Trophoblast cell (in vitro differentiated cells and primary cell): ENCODE results near the gene KCNAB1.
"Not testable (repeated sequence)": the region's sequence is repeated elsewhere in the genome, so short reads cannot be mapped to it uniquely, and the experiment has no call there.

Experiments used
- DNase-seq, 2 donors: peaks; one replicate each; pipeline ENCODE4 v3.0.0-alpha.2; 2016
- H2AFZ ChIP-seq: 2 replicates; pipeline ENCODE4 v1.6.1; 2013; ENCODE audit warnings: low read length, moderate library complexity, mild to moderate bottlenecking; ENCODE audit not compliant: insufficient read depth, poor library complexity
- H2AK5ac ChIP-seq: 2 replicates; pipeline ENCODE4 v1.6.1; 2013; ENCODE audit warnings: mild to moderate bottlenecking, low read length
- H2BK120ac ChIP-seq: 2 replicates; pipeline ENCODE4 v1.6.1; 2013; ENCODE audit warnings: low read length, mild to moderate bottlenecking, moderate library complexity; ENCODE audit not compliant: insufficient read depth, poor library complexity
- H2BK12ac ChIP-seq: 2 replicates; pipeline ENCODE4 v1.6.1; 2013; ENCODE audit warnings: mild to moderate bottlenecking, low read length, moderate library complexity
- H2BK5ac ChIP-seq: 2 replicates; pipeline ENCODE4 v1.6.1; 2013; ENCODE audit warnings: low read length, low read depth, moderate library complexity, mild to moderate bottlenecking; ENCODE audit not compliant: poor library complexity
- H3K14ac ChIP-seq: 2 replicates; pipeline ENCODE4 v1.6.1; 2013; ENCODE audit warnings: mild to moderate bottlenecking, low read length
- H3K18ac ChIP-seq: 2 replicates; pipeline ENCODE4 v1.6.1; 2013; ENCODE audit warnings: mild to moderate bottlenecking, low read length
- H3K23ac ChIP-seq: 2 replicates; pipeline ENCODE4 v1.6.1; 2013; ENCODE audit warnings: low read length
- H3K27ac ChIP-seq: 2 replicates; pipeline ENCODE4 v1.5.1; 2013; ENCODE audit warnings: low read depth, mild to moderate bottlenecking, inconsistent platforms, low read length, moderate library complexity
- H3K27me3 ChIP-seq: 2 replicates; pipeline ENCODE4 v1.6.1; 2013; ENCODE audit warnings: inconsistent platforms, mild to moderate bottlenecking, low read length, moderate library complexity; ENCODE audit not compliant: insufficient read depth
- H3K36me3 ChIP-seq, 2 experiments: 1 replicate in 1 of 2; 2 replicates in 1 of 2; pipeline ENCODE4 v1.6.1; 2013; ENCODE audit warnings: low read length in 2 of 2, mild to moderate bottlenecking in 2 of 2, moderate library complexity in 1 of 2; ENCODE audit not compliant: insufficient read depth in 2 of 2, control insufficient read depth in 1 of 2
- H3K4ac ChIP-seq: 2 replicates; pipeline ENCODE4 v1.6.1; 2013; ENCODE audit warnings: low read depth, mild to moderate bottlenecking, low read length, moderate library complexity
- H3K4me1 ChIP-seq, 2 experiments: 1 replicate in 1 of 2; 2 replicates in 1 of 2; pipeline ENCODE4 v1.6.1; 2013; ENCODE audit warnings: low read length in 2 of 2, mild to moderate bottlenecking in 2 of 2, moderate library complexity in 1 of 2; ENCODE audit not compliant: insufficient read depth in 2 of 2, control insufficient read depth in 1 of 2
- H3K4me2 ChIP-seq: 2 replicates; pipeline ENCODE4 v1.6.1; 2013; ENCODE audit warnings: inconsistent platforms, mild to moderate bottlenecking, low read length, moderate library complexity
- H3K4me3 ChIP-seq: 2 replicates; pipeline ENCODE4 v1.5.1; 2013; ENCODE audit warnings: mild to moderate bottlenecking, low read depth, low read length, inconsistent platforms
- H3K79me1 ChIP-seq: one replicate; pipeline ENCODE4 v1.6.1; 2013; ENCODE audit warnings: low read length
- H3K79me2 ChIP-seq: 2 replicates; pipeline ENCODE4 v1.6.1; 2013; ENCODE audit warnings: low read length, mild to moderate bottlenecking; ENCODE audit not compliant: control insufficient read depth, insufficient read depth, poor library complexity
- H3K9ac ChIP-seq: 2 replicates; pipeline ENCODE4 v1.6.1; 2013; ENCODE audit warnings: mild to moderate bottlenecking, low read length
- H3K9me3 ChIP-seq: 2 replicates; pipeline ENCODE4 v1.6.1; 2013; ENCODE audit warnings: low read depth, mild to moderate bottlenecking, control low read depth, inconsistent platforms, low read length; ENCODE audit not compliant: insufficient read depth
- H4K12ac ChIP-seq: 2 replicates; pipeline ENCODE4 v1.6.1; 2013; ENCODE audit warnings: low read depth, mild to moderate bottlenecking, low read length, moderate library complexity
- H4K8ac ChIP-seq: 2 replicates; pipeline ENCODE4 v1.6.1; 2013; ENCODE audit warnings: low read depth, mild to moderate bottlenecking, low read length, moderate library complexity
- H4K91ac ChIP-seq: one replicate; pipeline ENCODE4 v1.6.1; 2013; ENCODE audit warnings: low read depth, mild to moderate bottlenecking, low read length, moderate library complexity
- WGBS: extraction: QIAGEN DNeasy Blood & Tissue Kit; methylation state at CpG from one replicate; pipeline ENCODE4 v1.1.7; 2013; ENCODE audit warnings: missing lambda C conversion rate; ENCODE audit not compliant: insufficient read length, insufficient coverage; ENCODE audit errors: extremely low coverage; 5-methylcytosine and 5-hydroxymethylcytosine counted together

The KCNAB1 gene

GRCh38 chr3:156093964-156094363, 26.4 kb upstream of the KCNAB1 start:
- no peak overlapping the region for H4K91ac ChIP-seq
- no peak overlapping the region for H3K4me3 ChIP-seq
- H3K9me3 ChIP-seq, result no peaks in the 10 kb centered on the region
- DNase-seq, result no peak
- H3K27me3 ChIP-seq, result no peaks in the 10 kb centered on the region
- H2BK12ac ChIP-seq, result no peak overlapping the region
- H3K23ac ChIP-seq, result no peak overlapping the region
- WGBS, result no CpG with 5 or more reads among the region's 7 CpGs
- H3K18ac ChIP-seq, result no peak overlapping the region
- no peak overlapping the region for H3K9ac ChIP-seq
- H3K27ac ChIP-seq, result no peak overlapping the region
- no peak overlapping the region for H3K4me2 ChIP-seq
- no peaks in the 10 kb centered on the region for H3K79me1 ChIP-seq
- no peaks in the 10 kb centered on the region for H3K4me1 ChIP-seq
- H4K12ac ChIP-seq, result no peak overlapping the region
- no peak overlapping the region for H3K4ac ChIP-seq
- no peaks in the 10 kb centered on the region for H3K79me2 ChIP-seq
- H3K14ac ChIP-seq, result no peak overlapping the region
- H2AK5ac ChIP-seq, result no peak overlapping the region
- H2BK5ac ChIP-seq, result no peak overlapping the region
- no peaks in the 10 kb centered on the region for H3K36me3 ChIP-seq
- no peak overlapping the region for H2BK120ac ChIP-seq
- no peak overlapping the region for H2AFZ ChIP-seq
- no peak overlapping the region for H4K8ac ChIP-seq

GRCh38 chr3:156094391-156094790, 26.0 kb upstream of the KCNAB1 start:
- Histone ChIP-seq H3K4me1 (no peaks in the 10 kb centered on the region), H3K18ac (no peak overlapping the region), H3K4me2 (no peak overlapping the region), H3K9me3 (no peaks in the 10 kb centered on the region), H4K12ac (no peak overlapping the region), H2BK120ac (no peak overlapping the region), H2BK5ac (no peak overlapping the region), H2AK5ac (no peak overlapping the region), H4K8ac (no peak overlapping the region), H3K23ac (no peak overlapping the region), H3K27me3 (no peaks in the 10 kb centered on the region), H3K4ac (no peak overlapping the region), H4K91ac (no peak overlapping the region), H3K14ac (no peak overlapping the region), H2BK12ac (no peak overlapping the region), H2AFZ (no peak overlapping the region), H3K9ac (no peak overlapping the region), H3K27ac (no peak overlapping the region), H3K4me3 (no peak overlapping the region), H3K79me1 (no peaks in the 10 kb centered on the region), H3K36me3 (no peaks in the 10 kb centered on the region), H3K79me2 (no peaks in the 10 kb centered on the region)
- no CpG with 5 or more reads among the region's 2 CpGs for WGBS
- DNase-seq, result no peak

- H2BK120ac ChIP-seq, H3K14ac ChIP-seq, H3K27me3 ChIP-seq, H3K27ac ChIP-seq, H2AFZ ChIP-seq, H3K4me2 ChIP-seq, H3K4me3 ChIP-seq, H3K18ac ChIP-seq, H4K12ac ChIP-seq, H2AK5ac ChIP-seq, H4K91ac ChIP-seq, H3K36me3 ChIP-seq, H3K4ac ChIP-seq, H3K23ac ChIP-seq, H3K9me3 ChIP-seq, H2BK12ac ChIP-seq, H4K8ac ChIP-seq, H2BK5ac ChIP-seq, H3K79me1 ChIP-seq, H3K79me2 ChIP-seq, DNase-seq, H3K4me1 ChIP-seq, H3K9ac ChIP-seq: not testable (repeated sequence)
- no CpG with 5 or more reads among the region's 4 CpGs for WGBS
These were observed 24.7 kb upstream of the KCNAB1 start for GRCh38 chr3:156095652-156096051.

- Histone ChIP-seq H4K91ac (no peak overlapping the region), H3K18ac (no peak overlapping the region), H2AFZ (no peak overlapping the region), H3K27me3 (no peaks in the 10 kb centered on the region), H3K9ac (no peak overlapping the region), H2AK5ac (no peak overlapping the region), H3K14ac (no peak overlapping the region), H3K79me2 (no peaks in the 10 kb centered on the region), H4K12ac (no peak overlapping the region), H2BK5ac (no peak overlapping the region), H3K4me2 (no peak overlapping the region), H3K79me1 (no peaks in the 10 kb centered on the region), H2BK120ac (no peak overlapping the region), H3K4ac (no peak overlapping the region), H3K9me3 (no peaks in the 10 kb centered on the region), H3K23ac (no peak overlapping the region), H3K36me3 (no peaks in the 10 kb centered on the region), H3K4me1 (no peaks in the 10 kb centered on the region), H4K8ac (no peak overlapping the region), H2BK12ac (no peak overlapping the region), H3K4me3 (no peak overlapping the region), H3K27ac (no peak overlapping the region)
- peak; percentile 14 to 55 for DNase-seq
- WGBS, result no CpG with 5 or more reads among the region's 4 CpGs
These were observed 21.8 kb upstream of the KCNAB1 start for GRCh38 chr3:156098437-156099035.
